PC-3 (cell line): ENCODE data around the gene NPW.

Experiments
- CTCF ChIP-seq: fragments of 300-600 bp; sonication (generic); conservative IDR thresholded peaks from 2 replicates; pipeline ENCODE4 v1.5.1; 2017; ENCODE audit warnings: antibody characterized with exemption, low read depth, mild to moderate bottlenecking, low read length
- EZH2 ChIP-seq: fragments of 300-600 bp; sonication (generic); IDR thresholded peaks from one replicate; pipeline ENCODE4 v1.6.1; 2017; ENCODE audit warnings: antibody characterized with exemption, mild to moderate bottlenecking, low read length; ENCODE audit not compliant: unreplicated experiment
- EZH2phosphoT487 ChIP-seq: fragments of 300-600 bp; sonication (generic); IDR thresholded peaks from 2 replicates; pipeline ENCODE4 v1.6.1; 2018; ENCODE audit warnings: mild to moderate bottlenecking, antibody characterized with exemption, low read length, borderline replicate concordance

DNA sequence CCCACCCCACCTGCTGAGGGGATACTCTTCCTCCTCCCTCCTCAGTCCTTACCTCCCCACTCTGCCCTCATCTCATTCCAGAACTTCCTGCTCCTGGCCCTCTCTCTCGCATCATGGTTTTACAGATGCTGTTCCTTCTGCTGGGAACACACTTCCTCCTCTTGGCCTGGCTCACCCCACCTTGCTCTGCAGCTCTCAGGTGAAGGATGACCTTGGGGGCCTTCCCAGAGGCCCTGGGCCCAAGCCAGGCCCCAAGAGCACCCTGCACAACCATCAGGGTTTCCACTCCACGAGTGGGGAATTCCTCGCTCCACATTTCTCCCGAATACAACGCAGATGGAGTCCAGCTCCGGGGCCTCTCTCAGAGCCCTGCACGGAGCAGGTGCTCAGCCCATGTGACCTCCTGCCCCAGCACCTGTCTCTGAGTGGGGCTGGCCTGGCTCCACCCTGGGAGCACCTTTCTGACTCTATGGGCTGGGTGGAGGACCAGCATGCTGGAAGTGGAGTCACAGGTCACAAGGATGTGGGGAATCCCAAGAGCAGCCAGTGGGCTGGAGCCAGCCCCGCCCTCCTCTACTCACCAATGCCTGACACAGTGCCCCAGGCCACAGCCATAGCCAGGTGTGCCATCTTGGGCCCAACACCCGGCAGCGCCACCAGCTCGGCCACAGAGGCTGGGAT lies 23.5 kb downstream of the NPW start:
- no peak for TF ChIP-seq CTCF
- no peak for TF ChIP-seq EZH2
- TF ChIP-seq EZH2phosphoT487: no peak
